Measurements from ENCODE around the gene NBPF6. TPM values are rescaled to one million over a fixed set of nuclear protein-coding genes. Genes with fewer than 3 reads are reported as not detected.

The NBPF6 gene, protein sequence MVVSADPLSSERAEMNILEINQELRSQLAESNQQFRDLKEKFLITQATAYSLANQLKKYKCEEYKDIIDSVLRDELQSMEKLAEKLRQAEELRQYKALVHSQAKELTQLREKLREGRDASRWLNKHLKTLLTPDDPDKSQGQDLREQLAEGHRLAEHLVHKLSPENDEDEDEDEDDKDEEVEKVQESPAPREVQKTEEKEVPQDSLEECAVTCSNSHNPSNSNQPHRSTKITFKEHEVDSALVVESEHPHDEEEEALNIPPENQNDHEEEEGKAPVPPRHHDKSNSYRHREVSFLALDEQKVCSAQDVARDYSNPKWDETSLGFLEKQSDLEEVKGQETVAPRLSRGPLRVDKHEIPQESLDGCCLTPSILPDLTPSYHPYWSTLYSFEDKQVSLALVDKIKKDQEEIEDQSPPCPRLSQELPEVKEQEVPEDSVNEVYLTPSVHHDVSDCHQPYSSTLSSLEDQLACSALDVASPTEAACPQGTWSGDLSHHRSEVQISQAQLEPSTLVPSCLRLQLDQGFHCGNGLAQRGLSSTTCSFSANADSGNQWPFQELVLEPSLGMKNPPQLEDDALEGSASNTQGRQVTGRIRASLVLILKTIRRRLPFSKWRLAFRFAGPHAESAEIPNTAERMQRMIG
- not detected in 2 replicates for total RNA-seq

DNA sequence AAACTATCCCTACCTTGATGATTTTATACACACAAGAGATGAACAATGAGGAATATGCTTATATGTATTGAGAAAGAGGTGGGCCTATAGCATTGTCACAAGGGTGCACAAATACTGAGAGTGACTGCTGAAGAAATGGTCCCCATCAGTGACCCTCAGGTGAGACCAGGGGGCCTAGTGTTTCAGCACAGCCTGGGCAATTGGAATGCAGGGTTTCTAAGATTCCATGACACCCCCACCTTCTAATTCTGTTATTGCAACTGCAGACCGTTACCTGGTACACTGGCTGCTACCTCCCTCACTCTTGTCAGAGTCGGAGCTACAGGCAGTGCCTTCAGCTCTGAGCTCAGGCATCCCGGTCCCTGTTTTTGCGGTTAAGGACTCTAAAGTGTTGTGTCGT lies at the start of gene NBPF6:
TSS of gene NBPF6 (plus strand) at position 301 of the 400 bp plus-strand sequence. CDS start 259 bp downstream, outside the sequence.

Other genes starting within 250 kb of the NBPF6 start
- 44.2 and 62.8 TPM in 2 replicates for gene SLC25A24, start 250.0 kb upstream of the NBPF6 start, total RNA-seq
- not detected in 2 replicates for gene NBPF4, start 206.3 kb upstream of the NBPF6 start, total RNA-seq
- 7.1 and 7.5 TPM in 2 replicates for gene EEIG2, start 109.8 kb downstream of the NBPF6 start, total RNA-seq
- gene HENMT1, start 210.8 kb downstream of the NBPF6 start, total RNA-seq, result 2.6 and 2.9 TPM in 2 replicates
- gene PRPF38B, start 242.0 kb downstream of the NBPF6 start, total RNA-seq, result 9.1 and 15.8 TPM in 2 replicates

All from epithelial cell of umbilical artery (primary cell).